HG03139 (cell line): Measurements from ENCODE around the gene SNX18.
"Not testable (repeated sequence)": the region's sequence is repeated elsewhere in the genome, so short reads cannot be mapped to it uniquely, and the experiment has no call there.

ENCODE experiments used
- ATAC-seq: cut with Tn5 transposase; IDR thresholded peaks from one replicate; pipeline ENCODE4 v1.9.1; 2021; ENCODE audit not compliant: unreplicated experiment

The SNX18 gene, protein sequence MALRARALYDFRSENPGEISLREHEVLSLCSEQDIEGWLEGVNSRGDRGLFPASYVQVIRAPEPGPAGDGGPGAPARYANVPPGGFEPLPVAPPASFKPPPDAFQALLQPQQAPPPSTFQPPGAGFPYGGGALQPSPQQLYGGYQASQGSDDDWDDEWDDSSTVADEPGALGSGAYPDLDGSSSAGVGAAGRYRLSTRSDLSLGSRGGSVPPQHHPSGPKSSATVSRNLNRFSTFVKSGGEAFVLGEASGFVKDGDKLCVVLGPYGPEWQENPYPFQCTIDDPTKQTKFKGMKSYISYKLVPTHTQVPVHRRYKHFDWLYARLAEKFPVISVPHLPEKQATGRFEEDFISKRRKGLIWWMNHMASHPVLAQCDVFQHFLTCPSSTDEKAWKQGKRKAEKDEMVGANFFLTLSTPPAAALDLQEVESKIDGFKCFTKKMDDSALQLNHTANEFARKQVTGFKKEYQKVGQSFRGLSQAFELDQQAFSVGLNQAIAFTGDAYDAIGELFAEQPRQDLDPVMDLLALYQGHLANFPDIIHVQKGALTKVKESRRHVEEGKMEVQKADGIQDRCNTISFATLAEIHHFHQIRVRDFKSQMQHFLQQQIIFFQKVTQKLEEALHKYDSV

DNA sequence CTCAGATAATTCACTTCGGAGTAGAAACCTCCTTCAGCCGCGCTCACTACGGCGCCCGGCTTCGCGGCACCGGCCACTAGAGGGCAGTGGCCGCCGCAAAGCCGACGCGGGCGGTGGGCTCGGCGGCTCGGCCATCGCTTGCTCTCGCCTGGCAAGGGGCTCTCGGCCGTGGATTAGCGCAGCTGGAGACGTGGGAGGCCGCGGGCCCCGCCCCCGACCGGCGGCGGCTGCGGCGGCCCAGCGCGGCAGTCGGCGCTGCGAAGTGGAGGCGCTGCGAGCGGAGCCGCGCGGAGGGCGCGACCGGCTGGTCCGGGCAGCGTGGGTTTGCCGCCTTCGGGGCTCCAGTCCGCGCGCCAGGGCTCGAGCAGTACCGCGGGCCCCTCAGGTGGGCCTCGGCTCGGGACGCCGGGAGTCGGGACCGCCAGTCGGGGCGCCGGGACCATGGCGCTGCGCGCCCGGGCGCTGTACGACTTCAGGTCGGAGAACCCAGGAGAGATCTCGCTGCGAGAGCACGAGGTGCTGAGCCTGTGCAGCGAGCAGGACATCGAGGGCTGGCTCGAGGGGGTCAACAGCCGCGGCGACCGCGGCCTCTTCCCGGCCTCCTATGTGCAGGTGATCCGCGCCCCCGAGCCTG is at the start of gene SNX18:
Gene SNX18, plus strand, starts transcription at position 248 of the 634 bp plus-strand sequence. Its CDS starts 194 bp downstream, at position 442.
- peak; percentile 95 for ATAC-seq

DNA sequence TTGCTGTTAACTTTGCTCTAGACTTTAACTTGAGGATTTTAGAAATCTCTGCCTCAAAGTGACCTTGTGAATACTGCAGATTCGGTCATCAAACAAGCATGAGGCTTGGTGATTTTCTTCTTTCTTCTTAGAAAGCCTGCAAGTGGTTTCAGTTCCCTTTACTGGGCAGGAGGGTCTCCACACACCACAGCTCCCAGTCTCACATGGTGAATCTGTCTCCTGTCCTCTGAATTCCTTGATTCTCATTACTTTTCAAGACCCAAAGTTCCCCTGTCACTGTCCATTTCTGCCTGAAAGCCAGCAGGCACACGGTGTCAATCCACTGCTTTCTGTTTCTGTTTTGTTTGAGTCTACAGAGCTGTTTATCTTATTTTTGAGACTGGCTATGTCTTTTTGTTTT is 47.9 kb upstream of the SNX18 start:
- ATAC-seq = peak; percentile 58

DNA sequence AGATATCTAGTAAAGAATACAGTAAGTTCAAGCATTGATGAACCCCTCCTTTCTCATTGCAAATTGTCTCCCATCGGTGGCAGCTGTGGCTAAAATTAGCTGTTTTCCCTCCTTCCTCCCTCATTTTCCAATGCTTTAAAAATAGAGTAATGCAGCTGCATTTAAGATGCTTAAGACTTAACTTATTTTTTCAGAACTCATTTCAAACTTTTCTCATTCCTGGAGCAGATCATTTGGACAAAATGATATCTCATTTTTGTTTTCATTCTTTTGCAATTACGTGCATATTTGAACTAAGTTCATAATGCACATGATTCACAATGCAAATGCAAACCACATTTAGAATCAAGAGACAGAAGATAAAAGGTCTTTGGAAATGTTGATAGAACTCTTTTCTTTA is 47.4 kb upstream of the SNX18 start:
- no peak for ATAC-seq

DNA sequence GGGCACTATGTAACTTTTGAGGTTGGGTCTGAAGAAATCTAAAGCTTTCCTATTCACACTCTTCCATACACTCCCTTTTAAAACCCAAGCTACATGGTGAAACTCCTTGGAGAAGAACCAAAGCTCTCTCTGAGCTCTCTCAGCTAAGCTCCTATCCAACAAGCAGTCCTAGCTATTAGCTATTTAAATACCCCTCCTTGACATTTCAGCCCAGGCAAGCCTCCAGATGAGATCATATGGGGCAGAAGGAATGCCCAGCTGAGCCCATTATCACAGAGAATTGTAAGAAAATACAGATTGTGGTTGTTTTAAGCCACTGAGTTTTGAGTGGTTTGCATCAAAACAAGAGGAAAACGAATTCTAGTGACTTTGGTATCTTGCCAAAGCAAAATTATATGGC is 46.9 kb upstream of the SNX18 start:
- ATAC-seq = no peak

DNA sequence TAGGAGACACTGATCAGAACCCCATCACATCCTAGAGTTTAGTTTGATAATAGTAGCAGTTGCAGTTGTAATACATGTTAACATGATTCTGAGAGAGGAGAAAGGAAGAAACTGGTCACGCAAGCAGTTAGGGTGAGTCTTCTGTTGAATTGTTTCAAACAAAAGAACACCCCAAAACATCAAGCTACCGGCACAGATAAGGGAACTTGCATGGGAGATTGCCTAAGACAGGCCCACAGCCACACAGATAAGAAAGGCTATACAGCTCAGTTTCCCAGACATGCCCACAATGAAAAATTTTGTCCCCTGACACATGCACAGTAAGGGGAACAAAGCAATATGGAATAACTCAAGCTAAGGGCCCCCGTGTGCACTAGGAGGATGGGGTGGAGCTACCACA is 46.2 kb upstream of the SNX18 start:
- no peak for ATAC-seq

DNA sequence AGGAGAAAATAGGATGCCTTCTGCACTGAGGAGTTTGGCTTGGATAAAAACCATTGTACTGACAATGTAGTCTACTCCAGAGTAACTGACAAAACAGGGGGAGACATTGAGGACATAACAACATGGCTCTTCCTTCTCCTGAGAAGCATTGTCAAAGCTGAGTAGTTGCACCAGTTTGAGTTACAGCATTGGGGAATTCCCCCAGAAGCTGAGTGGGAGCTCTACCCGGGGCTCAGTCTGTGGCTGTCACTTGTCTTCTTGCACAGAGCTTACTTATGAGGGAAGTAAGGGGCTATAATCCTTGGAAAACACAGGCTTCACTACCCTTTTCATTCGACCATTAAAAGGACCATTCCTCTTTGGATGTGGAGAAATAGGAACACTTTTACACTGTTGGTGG is 40.9 kb upstream of the SNX18 start:
- no peak for ATAC-seq

DNA sequence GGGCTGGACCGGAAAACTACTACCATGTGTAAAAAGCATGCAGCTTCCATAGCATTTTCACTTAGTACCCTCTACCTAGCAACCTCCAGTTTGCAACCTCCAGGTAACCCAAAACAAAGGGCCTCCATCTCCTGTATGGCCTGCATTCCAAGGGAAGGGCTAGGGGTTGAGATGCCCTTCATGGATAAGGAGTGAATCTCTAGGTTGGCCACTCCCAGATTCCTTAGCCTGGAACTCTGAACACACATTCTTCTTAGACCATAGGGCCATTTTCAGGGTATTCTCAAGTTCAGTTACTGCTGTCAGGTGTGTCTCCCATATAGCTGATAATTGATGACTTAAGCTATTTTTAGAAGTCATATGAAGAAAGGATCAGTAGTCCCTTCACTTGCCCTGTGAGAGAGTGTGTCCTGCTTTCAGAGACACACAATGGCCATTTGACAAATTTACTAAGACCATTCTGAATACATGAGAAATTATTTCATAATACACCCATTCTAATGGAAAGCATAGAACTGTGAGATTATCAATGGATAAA is 39.5 kb upstream of the SNX18 start:
- ATAC-seq = no peak

DNA sequence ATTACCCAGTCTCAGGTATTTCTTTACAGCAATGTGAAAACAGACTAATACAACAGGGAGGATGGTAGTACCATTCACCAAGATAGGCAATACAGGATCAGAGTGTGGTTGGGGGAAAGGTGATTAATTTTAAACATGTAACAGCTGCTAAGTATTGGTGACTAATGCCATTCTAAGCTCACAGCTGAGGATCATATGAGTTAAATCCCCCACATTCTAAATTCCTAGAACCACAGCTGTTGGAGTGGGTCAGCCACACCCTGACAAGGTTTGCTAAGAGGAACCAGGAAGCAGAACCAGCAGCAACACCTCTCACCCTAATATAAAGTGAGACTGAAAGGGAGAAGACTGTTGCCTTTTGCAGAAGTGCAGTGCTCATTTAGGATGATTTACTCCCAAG is 37.3 kb upstream of the SNX18 start:
- ATAC-seq = no peak

DNA sequence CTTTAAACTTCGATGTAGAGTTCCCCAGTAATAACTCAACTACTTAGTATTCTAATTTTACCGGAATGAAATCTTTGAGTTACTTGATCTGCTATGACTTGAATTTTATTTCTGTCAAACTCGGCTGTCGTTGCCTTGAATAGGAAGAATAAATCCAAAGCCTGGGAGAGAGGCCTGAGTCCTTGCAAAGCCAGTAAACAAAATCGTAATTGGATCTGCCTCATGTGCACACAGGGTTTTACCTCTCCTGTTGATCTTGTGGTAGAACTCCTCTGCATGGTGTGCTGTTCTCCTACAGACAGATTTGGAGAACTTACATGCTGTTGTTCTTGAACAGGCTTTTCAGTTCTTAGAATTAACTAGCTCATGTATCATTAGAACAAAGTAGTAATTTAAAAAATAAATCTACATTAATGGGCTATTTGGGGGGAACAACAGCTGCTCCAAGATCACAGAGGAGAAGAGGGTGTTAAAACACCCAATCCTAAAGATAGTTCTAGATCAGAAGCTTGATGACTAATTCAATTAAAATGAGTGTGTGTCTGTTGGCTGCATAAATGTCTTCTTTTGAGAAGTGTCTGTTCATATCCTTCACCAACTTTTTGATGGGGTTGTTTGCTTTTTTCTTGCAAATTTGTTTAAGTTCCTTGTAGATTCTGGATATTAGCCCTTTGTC is 33.2 kb upstream of the SNX18 start:
- ATAC-seq = no peak

DNA sequence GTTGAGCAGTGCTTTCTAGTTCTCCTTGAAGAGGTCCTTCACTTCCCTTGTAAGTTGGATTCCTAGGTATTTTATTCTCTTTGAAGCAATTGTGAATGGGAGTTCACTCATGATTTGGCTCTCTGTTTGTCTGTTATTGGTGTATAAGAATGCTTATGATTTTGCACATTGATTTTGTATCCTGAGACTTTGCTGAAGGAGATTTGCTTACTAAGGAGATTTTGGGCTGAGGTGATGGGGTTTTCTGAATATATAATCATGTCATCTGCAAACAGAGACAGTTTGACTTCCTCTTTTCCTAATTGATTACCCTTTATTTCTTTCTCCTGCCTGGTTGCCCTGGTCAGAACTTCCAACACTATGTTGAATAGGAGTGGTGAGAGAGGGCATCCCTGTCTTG is 31.9 kb upstream of the SNX18 start:
- ATAC-seq = not testable (repeated sequence)

DNA sequence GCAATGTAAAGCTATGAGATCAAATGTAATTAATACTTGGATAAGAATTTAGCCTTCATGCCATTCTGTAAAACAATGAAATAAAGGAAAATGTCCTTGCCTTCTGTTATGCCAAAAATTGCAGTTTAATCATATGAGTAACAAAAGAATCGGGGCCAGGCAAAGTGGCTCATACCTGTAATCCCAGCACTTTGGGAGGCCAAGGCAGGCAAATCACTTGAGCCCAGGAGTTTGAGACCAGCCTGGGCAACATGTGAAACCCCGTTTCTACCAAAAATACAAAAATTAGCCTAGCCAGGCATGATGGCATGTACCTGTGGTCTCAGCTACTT is 27.9 kb upstream of the SNX18 start:
- ATAC-seq = not testable (repeated sequence)

DNA sequence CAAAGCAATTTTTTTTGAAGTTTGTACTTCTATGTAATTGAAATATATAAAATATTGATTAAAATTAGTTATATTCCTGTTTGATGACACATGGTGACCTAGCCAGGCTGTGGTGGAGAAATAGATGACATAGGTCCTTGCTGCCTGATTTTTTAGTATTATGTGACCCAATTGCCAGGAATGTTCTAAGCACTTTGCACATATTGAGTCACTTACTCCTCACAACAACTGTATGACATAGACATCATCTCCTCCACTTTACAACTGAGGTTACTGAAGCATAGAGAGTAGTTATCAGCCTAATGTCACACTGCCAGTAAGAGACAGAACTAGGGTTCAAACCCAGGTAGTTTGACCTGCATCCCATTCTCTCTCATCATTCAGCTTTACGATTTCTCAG is 26.2 kb upstream of the SNX18 start:
- ATAC-seq = no peak

DNA sequence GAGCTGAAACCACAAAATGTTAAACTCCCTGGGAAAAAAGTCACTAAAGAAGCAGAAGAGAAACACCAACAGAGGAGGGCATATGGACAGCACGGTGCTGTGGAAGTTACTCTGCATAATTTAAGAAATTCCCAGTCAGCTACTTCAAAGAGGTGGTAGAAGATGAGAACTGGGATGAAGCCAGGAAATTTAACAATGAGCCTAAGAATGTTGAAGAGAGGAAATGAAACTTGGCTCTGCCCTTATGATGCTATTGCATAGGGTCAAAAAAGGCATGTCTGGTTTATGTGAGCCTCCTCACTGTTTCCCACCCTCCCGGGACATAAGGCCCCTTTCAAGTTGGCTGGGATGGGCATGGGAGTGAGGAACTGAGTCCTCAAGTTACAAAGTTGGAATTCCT is 25.4 kb upstream of the SNX18 start:
- ATAC-seq = no peak

DNA sequence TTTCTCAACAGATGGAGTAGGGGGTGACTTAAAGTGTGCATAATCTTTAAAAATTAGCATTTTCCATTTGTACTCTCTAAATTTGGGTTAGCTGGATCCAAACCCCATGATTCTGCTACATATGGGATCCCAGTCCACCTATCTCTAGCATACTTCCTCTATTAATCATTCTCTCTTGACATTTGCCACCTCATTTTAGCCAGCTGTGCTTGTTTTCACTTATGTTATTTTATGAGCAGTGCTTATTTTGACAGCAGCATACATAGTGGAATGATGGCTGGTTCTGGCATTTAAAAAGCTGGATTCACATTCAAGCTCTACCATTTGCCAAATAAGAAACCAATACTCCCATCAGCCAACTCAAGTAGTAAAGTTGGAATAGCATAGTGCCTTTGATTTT is 22.5 kb upstream of the SNX18 start:
- no peak for ATAC-seq

DNA sequence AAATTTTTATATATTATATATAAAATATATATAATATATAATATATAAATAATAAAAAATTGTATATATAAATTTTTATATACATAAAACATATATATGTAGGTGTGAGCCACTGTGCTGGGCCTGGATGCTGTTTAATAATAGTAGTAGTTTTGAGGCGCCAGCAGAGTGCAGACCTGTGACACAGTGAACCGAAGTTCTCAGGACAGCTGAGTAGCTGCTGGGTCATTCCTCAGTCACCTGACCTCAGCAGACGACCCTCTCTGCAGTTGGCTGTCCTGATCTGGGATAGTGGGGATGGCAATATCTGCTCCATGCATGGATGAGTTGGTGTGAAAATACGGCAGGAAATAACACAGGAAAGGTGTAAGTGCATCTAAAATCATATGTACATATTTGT is 3.3 kb upstream of the SNX18 start:
- ATAC-seq = no peak

DNA sequence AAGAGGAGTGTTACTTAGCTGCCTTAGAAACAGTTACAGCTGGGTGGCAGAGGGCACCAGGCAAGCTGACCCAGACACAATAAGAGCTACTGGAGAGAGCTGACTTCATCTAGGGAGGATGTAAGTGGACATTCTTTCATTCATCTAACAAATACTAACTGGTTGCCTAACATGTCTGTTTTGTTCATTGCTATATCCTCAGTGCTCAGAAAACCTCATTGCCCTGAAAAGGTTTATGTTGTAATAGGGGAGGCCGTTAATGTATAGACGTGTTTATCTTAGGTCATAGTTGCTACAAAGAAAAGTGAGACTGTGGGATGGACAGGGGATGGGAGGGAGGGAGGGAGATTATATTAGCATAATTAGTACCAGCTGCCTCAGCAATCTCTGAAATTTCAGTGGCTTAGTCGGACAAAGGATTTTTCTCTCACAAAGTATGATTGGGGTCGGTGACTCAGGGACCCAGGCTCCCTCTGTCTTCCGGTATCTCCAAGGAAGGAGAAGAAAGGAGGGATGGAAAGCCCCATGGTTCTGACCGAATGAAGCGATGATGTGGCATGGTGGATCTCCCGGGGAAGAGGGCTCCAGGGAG is 2.6 kb upstream of the SNX18 start:
- ATAC-seq = no peak

DNA sequence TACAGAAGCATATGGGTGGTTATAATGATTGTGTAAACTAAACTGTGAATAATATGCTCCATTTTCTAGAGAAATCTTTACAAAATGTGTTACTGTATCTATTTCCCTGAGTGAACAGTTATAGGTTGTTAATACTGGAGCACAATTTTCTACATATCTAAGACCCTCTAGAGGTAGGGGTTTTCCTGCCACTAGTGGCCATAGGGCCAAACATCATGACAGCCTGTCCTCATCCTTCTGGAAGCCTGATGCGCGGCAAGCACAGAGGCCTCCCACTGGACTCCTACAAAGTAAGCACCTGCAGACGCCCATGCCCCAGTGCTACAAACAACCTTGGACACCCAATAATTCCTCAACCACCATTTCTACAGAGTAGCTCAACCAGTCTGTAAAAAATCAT is 1.9 kb upstream of the SNX18 start:
- ATAC-seq = no peak

DNA sequence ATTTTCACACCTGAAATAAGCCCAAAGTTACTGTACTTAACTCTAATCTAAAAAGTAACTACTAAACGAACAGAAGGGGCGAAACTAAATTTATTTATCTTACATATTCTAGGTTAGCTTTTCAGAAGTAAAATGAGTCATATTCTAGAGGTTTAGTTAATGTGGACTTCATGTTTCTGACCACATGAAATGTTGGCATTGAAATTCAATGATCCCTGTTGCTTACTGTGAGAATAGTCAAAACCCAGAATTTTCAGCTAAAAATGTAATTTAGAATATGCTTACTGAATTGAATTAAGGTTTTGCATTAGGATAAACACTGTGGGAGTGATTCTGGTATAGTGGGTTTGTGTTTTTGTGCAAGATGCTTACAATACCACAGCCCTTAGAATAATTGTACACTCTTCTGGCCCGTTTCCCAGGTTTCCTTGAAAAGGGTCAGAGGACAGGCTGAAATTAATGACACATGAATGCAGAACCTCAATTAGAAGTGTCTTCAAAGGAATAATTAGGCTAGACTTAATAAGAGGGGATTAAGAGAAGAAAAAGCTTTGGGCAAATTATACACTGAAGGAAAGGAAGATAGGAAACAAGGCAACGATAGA is 1.4 kb upstream of the SNX18 start:
- ATAC-seq = no peak

DNA sequence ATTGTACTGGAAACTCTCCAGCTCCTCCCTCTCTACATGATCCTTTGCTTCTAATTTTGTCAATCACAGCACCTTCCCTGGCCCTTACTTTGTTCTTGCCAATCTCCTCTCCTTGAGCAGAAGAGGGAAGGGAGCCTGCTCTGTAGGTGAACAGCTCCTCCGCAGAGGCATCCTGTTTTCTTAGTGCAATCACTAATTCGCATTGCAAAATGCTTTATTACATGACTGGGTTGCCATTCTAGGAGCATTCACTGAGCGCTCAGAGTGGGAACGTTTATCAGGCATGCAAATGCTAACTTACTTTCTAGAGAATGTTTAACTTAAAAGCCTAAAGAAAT is 416 bp upstream of the SNX18 start:
- ATAC-seq = no peak

DNA sequence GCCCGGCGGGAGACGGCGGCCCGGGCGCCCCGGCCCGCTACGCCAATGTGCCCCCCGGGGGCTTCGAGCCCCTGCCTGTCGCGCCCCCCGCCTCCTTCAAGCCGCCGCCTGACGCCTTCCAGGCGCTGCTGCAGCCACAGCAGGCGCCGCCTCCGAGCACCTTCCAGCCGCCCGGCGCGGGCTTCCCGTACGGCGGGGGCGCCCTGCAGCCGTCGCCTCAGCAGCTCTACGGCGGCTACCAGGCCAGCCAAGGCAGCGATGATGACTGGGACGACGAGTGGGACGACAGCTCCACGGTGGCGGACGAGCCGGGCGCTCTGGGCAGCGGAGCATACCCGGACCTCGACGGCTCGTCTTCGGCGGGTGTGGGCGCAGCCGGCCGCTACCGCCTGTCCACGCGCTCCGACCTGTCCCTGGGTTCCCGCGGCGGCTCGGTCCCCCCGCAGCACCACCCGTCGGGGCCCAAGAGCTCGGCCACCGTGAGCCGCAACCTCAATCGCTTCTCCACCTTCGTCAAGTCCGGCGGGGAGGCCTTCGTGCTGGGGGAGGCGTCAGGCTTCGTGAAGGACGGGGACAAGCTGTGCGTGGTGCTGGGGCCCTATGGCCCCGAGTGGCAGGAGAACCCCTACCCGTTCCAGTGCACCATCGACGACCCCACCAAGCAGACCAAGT is 723 bp downstream of the SNX18 start:
- peak; percentile 19 for ATAC-seq
